Activated CD8-positive, alpha-beta T cell treated with anti-CD3 and anti-CD28 coated beads for 36 hours (primary cell): ENCODE data around the gene CCDC91. TPM values are rescaled to one million over a fixed set of nuclear protein-coding genes. Genes with fewer than 3 reads are reported as not detected.

Experiments
- ATAC-seq: fragments of 200-7000 bp; cut with Tn5 transposase; one replicate; pipeline ENCODE4 v1.10.0; 2021; ENCODE audit warnings: mild to moderate bottlenecking, moderate library complexity
- CTCF ChIA-PET: fragments of 350-600 bp; sonication (Branson Sonifier 250); formaldehyde crosslinking; loops from one replicate; lab custom pipeline; 2021; ENCODE audit warnings: antibody characterized with exemption; lab: Charles Lee
- POLR2A ChIA-PET: fragments of 350-600 bp; sonication (Branson Sonifier 250); formaldehyde crosslinking; loops from one replicate; lab custom pipeline; 2021; ENCODE audit warnings: antibody characterized with exemption; lab: Charles Lee
- DNase-seq: peaks from one replicate; pipeline ENCODE4 v3.0.0-alpha.2; 2020
- H3K27ac Mint-ChIP-seq: one replicate; pipeline ENCODE4 v1.8.0; 2021; ENCODE audit warnings: mild to moderate bottlenecking, mixed read lengths
- H3K27me3 Mint-ChIP-seq: one replicate; pipeline ENCODE4 v1.8.0; 2021; ENCODE audit warnings: mixed read lengths
- H3K36me3 Mint-ChIP-seq: one replicate; pipeline ENCODE4 v1.8.0; 2021; ENCODE audit warnings: low read depth, mixed read lengths
- H3K4me1 Mint-ChIP-seq: one replicate; pipeline ENCODE4 v1.8.0; 2021; ENCODE audit warnings: low read depth, mixed read lengths
- H3K4me3 Mint-ChIP-seq: one replicate; pipeline ENCODE4 v1.8.0; 2021; ENCODE audit warnings: mild to moderate bottlenecking, moderate library complexity, mixed read lengths
- H3K9me3 Mint-ChIP-seq: one replicate; pipeline ENCODE4 v1.8.0; 2021; ENCODE audit warnings: mixed read lengths
- intact Hi-C: fragments of 100-400 bp; cut with micrococcal nuclease; formaldehyde crosslinking; loops from one replicate; pipeline ENCODE4 v1.10.0; 2022
- total RNA-seq, 2 experiments: library from RNA; stranded (reverse); gene quantifications; one replicate each; pipeline ENCODE4 v1.2.3, GENCODE V29; 2021
- TF ChIP-seq, protein P1 (sequence below): fragments of 200-600 bp; IDR thresholded peaks from one replicate; pipeline ENCODE4 v1.8.0; 2022; ENCODE audit warnings: antibody characterized with exemption, mild to moderate bottlenecking

The CCDC91 gene, protein sequence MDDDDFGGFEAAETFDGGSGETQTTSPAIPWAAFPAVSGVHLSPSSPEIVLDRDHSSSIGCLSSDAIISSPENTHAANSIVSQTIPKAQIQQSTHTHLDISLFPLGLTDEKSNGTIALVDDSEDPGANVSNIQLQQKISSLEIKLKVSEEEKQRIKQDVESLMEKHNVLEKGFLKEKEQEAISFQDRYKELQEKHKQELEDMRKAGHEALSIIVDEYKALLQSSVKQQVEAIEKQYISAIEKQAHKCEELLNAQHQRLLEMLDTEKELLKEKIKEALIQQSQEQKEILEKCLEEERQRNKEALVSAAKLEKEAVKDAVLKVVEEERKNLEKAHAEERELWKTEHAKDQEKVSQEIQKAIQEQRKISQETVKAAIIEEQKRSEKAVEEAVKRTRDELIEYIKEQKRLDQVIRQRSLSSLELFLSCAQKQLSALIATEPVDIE
- 10 to 100 TPM; 14.7 to 14.8 TPM for total RNA-seq

DNA sequence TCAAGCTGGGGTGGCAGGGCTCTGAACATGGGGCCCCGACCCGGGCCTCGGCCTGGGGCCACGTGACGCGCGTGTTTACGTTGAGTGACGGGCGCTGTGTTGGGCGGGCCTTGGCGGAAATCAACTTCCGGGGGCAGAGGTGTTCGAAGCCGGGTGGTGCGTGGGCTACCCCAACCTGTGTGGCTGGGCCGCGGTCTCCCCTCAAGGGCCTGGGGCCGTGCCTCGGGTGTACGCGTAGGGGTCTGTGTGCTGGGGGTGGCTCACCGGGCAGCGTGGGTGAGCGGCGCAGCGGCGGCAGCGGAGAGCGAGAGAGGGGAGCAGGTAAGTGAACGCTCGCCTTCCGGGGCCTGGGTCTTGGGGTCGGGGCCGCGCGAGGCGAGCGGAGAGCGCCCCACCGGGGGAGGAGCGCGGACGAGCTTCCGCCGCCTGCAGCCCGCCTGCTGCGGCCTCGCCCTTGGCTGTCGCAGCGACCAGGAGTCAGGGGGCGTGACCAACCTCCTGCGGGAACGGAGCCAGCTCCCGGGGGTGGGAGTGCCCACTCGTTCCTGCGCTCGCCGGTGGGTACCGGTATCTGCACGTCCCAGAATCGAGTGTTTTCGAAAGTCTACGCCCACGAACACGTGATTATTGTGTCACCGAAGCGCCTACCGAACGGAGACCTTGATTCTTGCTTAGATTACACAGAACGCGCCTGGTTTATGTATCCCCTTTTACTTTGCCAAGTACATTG, at the start of gene CCDC91:
Gene CCDC91 (plus strand): TSS at position 136 of the 730 bp plus-strand sequence. CDS start 66,760 bp downstream, outside the sequence.
- H3K4me1 Mint-ChIP-seq: peaks cover 63% of the 10 kb centered on the region
- TF ChIP-seq, protein P1, sequence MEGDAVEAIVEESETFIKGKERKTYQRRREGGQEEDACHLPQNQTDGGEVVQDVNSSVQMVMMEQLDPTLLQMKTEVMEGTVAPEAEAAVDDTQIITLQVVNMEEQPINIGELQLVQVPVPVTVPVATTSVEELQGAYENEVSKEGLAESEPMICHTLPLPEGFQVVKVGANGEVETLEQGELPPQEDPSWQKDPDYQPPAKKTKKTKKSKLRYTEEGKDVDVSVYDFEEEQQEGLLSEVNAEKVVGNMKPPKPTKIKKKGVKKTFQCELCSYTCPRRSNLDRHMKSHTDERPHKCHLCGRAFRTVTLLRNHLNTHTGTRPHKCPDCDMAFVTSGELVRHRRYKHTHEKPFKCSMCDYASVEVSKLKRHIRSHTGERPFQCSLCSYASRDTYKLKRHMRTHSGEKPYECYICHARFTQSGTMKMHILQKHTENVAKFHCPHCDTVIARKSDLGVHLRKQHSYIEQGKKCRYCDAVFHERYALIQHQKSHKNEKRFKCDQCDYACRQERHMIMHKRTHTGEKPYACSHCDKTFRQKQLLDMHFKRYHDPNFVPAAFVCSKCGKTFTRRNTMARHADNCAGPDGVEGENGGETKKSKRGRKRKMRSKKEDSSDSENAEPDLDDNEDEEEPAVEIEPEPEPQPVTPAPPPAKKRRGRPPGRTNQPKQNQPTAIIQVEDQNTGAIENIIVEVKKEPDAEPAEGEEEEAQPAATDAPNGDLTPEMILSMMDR: peak; percentile 9
- H3K9me3 Mint-ChIP-seq: peaks cover 15% of the 10 kb centered on the region
- DNase-seq (peak; percentile 93), ATAC-seq (peak; percentile 82)
- ChIA-PET POLR2A (interaction anchor here (0.6 to 1.8 kb wide), 17 partner anchors 10 to 597 kb away, joined by 3 to 13 read pairs (median 4); no protein-coding TSS in a partner anchor), CTCF (interaction anchor here (1.0 to 1.6 kb wide), 2 partner anchors 40 to 63 kb away, joined by 4 to 6 read pairs; no protein-coding TSS in a partner anchor)
- intact Hi-C loops: loop anchor here (5.0 kb wide), 1 partner anchor 62 kb away; no protein-coding TSS in a partner anchor
- H3K27ac Mint-ChIP-seq: peak within 1 kb of the TSS; percentile 94
- H3K27me3 Mint-ChIP-seq: no peaks in the 10 kb centered on the region
- peaks cover 28% of the 10 kb centered on the region for H3K36me3 Mint-ChIP-seq
- H3K4me3 Mint-ChIP-seq: peak within 1 kb of the TSS; percentile 79

DNA sequence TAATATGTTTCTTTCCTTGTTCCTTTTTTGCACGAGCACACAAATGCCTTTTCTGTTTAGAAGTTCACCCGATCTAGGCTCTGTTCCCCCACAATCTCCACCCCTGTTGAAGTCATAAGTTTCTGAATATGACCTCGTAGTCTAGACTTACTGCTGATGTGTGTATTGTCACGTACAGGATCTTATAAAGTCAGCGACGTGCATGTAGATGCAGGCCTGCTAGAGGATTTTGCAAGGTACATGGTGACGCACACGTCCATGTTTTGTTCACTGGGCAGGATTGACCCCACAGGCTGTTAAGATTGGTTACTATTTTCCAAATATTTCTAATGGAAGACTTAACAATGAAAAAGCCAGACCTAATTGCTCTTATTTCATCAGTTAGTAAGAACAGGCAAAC, 46.2 kb upstream of the CCDC91 start:
- H3K9me3 Mint-ChIP-seq: no peaks in the 10 kb centered on the region
- ChIA-PET CTCF (no interaction called here), POLR2A (no interaction called here)
- TF ChIP-seq, protein P1: no peak
- no peak overlapping the region for H3K4me3 Mint-ChIP-seq
- no peak for ATAC-seq
- no peaks in the 10 kb centered on the region for H3K27me3 Mint-ChIP-seq
- no peaks in the 10 kb centered on the region for H3K36me3 Mint-ChIP-seq
- no peak for DNase-seq
- no peaks in the 10 kb centered on the region for H3K4me1 Mint-ChIP-seq
- no peak overlapping the region for H3K27ac Mint-ChIP-seq
- intact Hi-C loops: no loop called here

DNA sequence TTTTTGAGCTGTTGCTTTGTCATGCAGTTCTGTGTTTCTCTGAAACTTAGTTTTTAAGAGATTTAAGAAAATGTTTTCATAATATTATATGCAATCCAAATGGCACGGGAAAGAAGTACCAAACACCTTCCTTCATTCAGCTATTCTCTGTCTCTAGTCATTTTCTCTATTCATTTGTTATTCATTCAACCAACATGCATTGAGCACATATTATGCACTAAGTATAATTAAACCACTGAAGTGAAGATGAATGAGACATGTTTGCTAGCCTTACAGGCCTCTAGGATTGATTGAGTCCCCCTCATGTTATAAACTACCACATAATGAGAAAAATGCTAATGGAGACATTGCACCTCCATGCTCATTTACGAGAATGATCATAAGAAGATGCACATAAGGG, 45.7 kb upstream of the CCDC91 start:
- H3K27me3 Mint-ChIP-seq: no peaks in the 10 kb centered on the region
- no peak overlapping the region for H3K27ac Mint-ChIP-seq
- ATAC-seq (no peak), DNase-seq (no peak)
- POLR2A ChIA-PET: no interaction called here
- H3K4me1 Mint-ChIP-seq: no peaks in the 10 kb centered on the region
- intact Hi-C loops: no loop called here
- H3K9me3 Mint-ChIP-seq: no peaks in the 10 kb centered on the region
- CTCF ChIA-PET: no interaction called here
- no peaks in the 10 kb centered on the region for H3K36me3 Mint-ChIP-seq
- TF ChIP-seq, protein P1: no peak
- no peak overlapping the region for H3K4me3 Mint-ChIP-seq

DNA sequence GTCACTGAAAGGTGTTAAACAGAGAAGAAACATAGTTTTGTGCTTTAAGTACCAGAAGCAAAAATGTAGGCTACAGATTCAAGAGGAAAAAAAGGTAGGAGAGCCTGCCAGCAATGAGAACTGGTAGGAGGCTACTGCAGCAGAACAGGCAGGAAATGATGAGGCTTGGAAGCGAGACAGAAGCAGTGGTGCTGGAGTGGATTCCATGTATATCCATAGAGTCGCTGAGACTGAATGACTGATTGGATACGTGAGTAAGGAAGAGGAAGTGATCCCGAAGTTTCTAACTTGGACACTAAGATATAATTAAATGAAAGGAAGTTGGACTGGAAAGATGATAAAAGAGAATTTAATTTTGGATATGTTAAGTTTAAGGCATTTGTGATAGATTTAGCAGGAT, 45.0 kb upstream of the CCDC91 start:
- DNase-seq (no peak), ATAC-seq (no peak)
- H3K27ac Mint-ChIP-seq: no peak overlapping the region
- intact Hi-C loops: no loop called here
- H3K4me3 Mint-ChIP-seq: no peak overlapping the region
- no peaks in the 10 kb centered on the region for H3K36me3 Mint-ChIP-seq
- TF ChIP-seq, protein P1: no peak
- H3K9me3 Mint-ChIP-seq: no peaks in the 10 kb centered on the region
- H3K4me1 Mint-ChIP-seq: no peaks in the 10 kb centered on the region
- POLR2A ChIA-PET: no interaction called here
- H3K27me3 Mint-ChIP-seq: no peaks in the 10 kb centered on the region
- CTCF ChIA-PET: no interaction called here
